Prostate gland (tissue), 2 donors: ENCODE data around the gene NR1I2.

Experiments used
- POLR2AphosphoS5 ChIP-seq: sonication (generic); formaldehyde crosslinking; IDR thresholded peaks from one replicate; pipeline ENCODE4 v1.6.1; 2017; ENCODE audit warnings: antibody characterized with exemption
- TF ChIP-seq, protein P1 (sequence below), 4 experiments: fragments of 200-600 bp in 2 of 4; fragments of 450-650 bp in 2 of 4; sonication (generic) in 2 of 4; IDR thresholded peaks; 1 replicate in 3 of 4; 2 replicates in 1 of 4; pipeline ENCODE4 v1.5.1; 2016 to 2019; ENCODE audit warnings: antibody characterized with exemption in 4 of 4, mild to moderate bottlenecking in 2 of 4, moderate library complexity in 2 of 4

DNA sequence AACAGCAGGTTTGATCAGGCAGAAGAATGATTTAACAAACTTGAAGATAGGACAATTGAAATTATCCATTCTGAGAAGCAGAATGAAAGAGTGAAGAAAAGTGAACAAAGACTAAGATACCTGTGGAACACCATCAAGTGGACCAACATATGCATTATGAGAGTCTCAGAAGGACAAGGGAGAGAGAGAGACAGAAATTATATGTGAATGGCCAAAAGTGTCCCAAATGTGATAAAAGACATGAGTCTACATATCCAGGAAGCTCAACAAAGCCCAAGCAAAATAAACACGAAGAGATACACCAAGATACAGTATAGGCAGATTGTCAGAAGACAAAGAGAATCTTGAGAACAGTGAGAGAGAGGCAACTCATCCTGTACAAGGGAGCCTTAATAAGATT, 5.6 kb upstream of the NR1I2 start:
- TF ChIP-seq, protein P1, sequence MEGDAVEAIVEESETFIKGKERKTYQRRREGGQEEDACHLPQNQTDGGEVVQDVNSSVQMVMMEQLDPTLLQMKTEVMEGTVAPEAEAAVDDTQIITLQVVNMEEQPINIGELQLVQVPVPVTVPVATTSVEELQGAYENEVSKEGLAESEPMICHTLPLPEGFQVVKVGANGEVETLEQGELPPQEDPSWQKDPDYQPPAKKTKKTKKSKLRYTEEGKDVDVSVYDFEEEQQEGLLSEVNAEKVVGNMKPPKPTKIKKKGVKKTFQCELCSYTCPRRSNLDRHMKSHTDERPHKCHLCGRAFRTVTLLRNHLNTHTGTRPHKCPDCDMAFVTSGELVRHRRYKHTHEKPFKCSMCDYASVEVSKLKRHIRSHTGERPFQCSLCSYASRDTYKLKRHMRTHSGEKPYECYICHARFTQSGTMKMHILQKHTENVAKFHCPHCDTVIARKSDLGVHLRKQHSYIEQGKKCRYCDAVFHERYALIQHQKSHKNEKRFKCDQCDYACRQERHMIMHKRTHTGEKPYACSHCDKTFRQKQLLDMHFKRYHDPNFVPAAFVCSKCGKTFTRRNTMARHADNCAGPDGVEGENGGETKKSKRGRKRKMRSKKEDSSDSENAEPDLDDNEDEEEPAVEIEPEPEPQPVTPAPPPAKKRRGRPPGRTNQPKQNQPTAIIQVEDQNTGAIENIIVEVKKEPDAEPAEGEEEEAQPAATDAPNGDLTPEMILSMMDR (IDR thresholded peaks at IDR 0.05): no peak
- no peak for TF ChIP-seq POLR2AphosphoS5
